Rectal smooth muscle tissue (tissue), 1 donor: ENCODE results near the gene MOBP.

Experiments used
- H3K27ac ChIP-seq: one replicate; pipeline ENCODE4 v1.7.0; 2013; ENCODE audit warnings: low read depth, low read length, inconsistent platforms
- H3K27me3 ChIP-seq: one replicate; pipeline ENCODE4 v1.7.0; 2013; ENCODE audit warnings: low read length; ENCODE audit not compliant: control insufficient read depth, insufficient read depth
- H3K36me3 ChIP-seq: one replicate; pipeline ENCODE4 v1.7.0; 2013; ENCODE audit warnings: low read length; ENCODE audit not compliant: control insufficient read depth, insufficient read depth
- H3K4me1 ChIP-seq: one replicate; pipeline ENCODE4 v1.7.0; 2013; ENCODE audit warnings: low read length; ENCODE audit not compliant: control insufficient read depth, insufficient read depth
- H3K4me3 ChIP-seq: one replicate; pipeline ENCODE4 v1.7.0; 2013; ENCODE audit warnings: low read length
- H3K9ac ChIP-seq: one replicate; pipeline ENCODE4 v1.7.0; 2013; ENCODE audit warnings: low read length

The MOBP gene

DNA sequence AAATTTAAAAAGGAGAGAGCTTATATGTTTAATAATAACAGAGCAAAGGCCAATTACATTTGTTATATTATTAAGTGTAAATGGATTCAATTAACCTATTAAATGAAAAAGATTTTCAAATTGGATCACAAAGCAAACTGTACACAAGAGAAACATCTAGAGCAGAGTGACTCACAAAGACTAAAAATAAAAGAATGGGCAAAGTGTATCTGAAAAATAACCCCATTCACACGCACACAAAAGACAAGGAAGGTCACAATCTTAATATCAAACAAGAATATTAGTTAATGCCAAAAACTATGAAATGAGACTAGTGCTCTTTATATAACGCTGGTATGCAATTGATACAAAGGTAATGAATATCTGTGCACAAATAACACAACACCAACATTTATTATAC, 65.7 kb downstream of the MOBP start:
- H3K4me3 ChIP-seq: no peak overlapping the region
- H3K27ac ChIP-seq: no peak overlapping the region
- H3K27me3 ChIP-seq: no peaks in the 10 kb centered on the region
- no peaks in the 10 kb centered on the region for H3K4me1 ChIP-seq
- no peaks in the 10 kb centered on the region for H3K36me3 ChIP-seq
- H3K9ac ChIP-seq: no peak overlapping the region

- Histone ChIP-seq H3K4me1 (no peaks in the 10 kb centered on the region), H3K4me3 (no peak overlapping the region), H3K36me3 (no peaks in the 10 kb centered on the region), H3K9ac (no peak overlapping the region), H3K27me3 (no peaks in the 10 kb centered on the region), H3K27ac (no peak overlapping the region)
Measured at GRCh38 chr3:39540162-39540921, 72.9 kb downstream of the MOBP start.

DNA sequence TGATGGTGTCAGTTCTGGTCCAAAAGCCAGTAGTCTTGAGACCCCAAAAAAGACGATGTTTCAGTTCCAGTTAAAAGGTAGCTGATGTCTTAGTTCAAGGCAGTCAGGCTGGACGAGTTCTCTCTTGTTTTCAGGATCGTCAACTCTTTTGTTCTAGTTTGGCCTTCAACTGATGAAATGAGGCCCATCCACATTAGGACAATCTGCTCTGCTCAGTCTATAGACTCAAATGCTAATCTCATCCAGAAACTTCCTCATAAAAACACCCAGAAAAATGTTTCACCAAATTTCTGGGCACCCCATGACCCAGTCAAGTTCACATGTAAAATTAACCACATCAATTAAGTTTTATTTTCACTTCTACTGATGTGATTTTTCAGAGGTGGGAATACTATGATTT, 74.0 kb downstream of the MOBP start:
- H3K27ac ChIP-seq: no peak overlapping the region
- no peak overlapping the region for H3K4me3 ChIP-seq
- no peak overlapping the region for H3K9ac ChIP-seq
- no peaks in the 10 kb centered on the region for H3K4me1 ChIP-seq
- H3K27me3 ChIP-seq: no peaks in the 10 kb centered on the region
- H3K36me3 ChIP-seq: no peaks in the 10 kb centered on the region

GRCh38 chr3:39541917-39542329, 74.4 kb downstream of the MOBP start:
- H3K27ac ChIP-seq: no peak overlapping the region
- no peaks in the 10 kb centered on the region for H3K4me1 ChIP-seq
- H3K9ac ChIP-seq: no peak overlapping the region
- H3K27me3 ChIP-seq: no peaks in the 10 kb centered on the region
- H3K36me3 ChIP-seq: no peaks in the 10 kb centered on the region
- no peak overlapping the region for H3K4me3 ChIP-seq

DNA sequence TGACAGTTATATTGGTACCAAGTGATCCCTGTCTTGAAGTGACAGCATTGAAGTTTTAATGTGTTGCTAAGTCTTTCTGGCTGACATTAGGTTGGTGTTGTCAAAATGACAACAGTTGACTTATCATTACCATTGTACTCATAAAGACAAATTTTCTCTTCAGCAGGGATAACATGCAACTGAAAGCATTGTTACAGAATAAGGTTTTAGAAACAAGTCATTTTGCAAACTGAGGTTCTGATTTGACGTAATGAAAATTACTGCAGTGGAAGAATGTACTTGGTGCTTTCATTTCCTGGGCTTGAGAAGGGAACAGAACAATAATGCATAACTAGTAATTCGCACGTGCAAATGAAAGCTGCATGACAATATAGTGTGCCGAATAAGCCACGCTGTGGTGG, 75.1 kb downstream of the MOBP start:
- H3K27ac ChIP-seq: no peak overlapping the region
- H3K36me3 ChIP-seq: no peaks in the 10 kb centered on the region
- H3K4me3 ChIP-seq: no peak overlapping the region
- no peak overlapping the region for H3K9ac ChIP-seq
- H3K27me3 ChIP-seq: no peaks in the 10 kb centered on the region
- no peaks in the 10 kb centered on the region for H3K4me1 ChIP-seq

DNA sequence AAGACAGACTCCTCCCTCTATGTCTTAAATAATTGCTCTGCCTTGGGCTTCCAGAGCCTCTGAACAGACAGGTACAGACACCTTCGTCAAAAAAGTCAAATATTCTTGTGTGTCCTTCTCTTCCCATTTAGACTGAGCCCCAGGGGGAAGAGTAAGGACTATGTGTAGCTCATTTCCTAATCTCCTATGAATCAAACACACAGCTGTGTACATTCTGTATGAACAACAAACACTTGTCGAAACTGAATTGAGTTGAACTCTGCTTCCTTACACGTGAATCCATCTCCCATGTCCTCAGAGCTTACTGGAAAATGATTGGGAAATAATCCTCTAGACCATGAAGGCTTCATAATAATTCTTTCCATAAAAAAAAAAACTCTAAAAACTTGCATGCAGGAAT, 80.8 kb downstream of the MOBP start:
- Histone ChIP-seq H3K27ac (no peak overlapping the region), H3K27me3 (no peaks in the 10 kb centered on the region), H3K4me3 (no peak overlapping the region)

DNA sequence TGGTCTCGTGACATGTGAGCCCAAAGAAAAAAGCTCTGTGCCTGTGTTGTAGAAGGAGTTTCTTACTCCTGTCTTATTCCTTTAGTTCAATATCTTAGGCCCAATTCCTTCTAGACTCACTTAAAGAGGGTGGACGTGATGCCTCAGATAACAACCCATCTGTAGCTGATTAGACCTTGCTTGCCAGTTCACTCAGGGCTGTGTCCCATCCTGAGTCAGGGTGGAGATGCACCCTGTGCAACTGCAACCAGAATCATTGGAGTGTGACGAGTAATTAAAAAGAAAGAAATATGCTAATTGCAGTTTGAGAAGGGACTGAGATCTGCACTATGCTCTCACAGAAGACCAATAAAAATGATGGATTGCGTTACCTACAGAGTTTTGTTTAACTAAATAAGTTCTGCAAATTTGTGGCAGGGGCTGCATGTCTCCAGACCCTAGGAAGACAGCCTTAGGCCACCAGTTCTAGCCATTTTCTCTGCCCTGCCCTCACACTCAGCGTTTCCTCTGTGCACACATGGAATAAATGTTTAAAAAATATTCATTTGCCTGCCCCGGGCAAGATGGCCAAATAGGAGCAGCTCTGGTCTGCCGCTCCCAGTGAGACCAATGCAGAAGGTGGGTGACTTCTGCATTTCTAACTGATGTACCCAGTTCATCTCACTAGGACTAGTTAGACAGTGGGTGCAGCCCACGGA, 83.0 kb downstream of the MOBP start:
- no peaks in the 10 kb centered on the region for H3K4me1 ChIP-seq

More for the DNA sequence above, 80.8 kb downstream of the MOBP start:
- Histone ChIP-seq H3K9ac (no peak overlapping the region), H3K36me3 (no peaks in the 10 kb centered on the region), H3K4me1 (no peaks in the 10 kb centered on the region)

More for the DNA sequence above, 83.0 kb downstream of the MOBP start:
- Histone ChIP-seq H3K36me3 (no peaks in the 10 kb centered on the region), H3K27me3 (no peaks in the 10 kb centered on the region), H3K4me3 (no peak overlapping the region), H3K9ac (no peak overlapping the region), H3K27ac (no peak overlapping the region)
